Tibial nerve (tissue), 4 donors: ENCODE measurements around the gene CD63. TPM values are rescaled to one million over a fixed set of nuclear protein-coding genes. Genes with fewer than 3 reads are reported as not detected.
A peak's percentile ranks its signal among the peaks of the same experiment; 100 is the strongest.

Experiments
- DNase-seq, 2 donors: peaks; one replicate each; pipeline ENCODE4 v3.0.0-alpha.2; 2019; ENCODE audit warnings: low spot score in 2 of 2
- H3K27ac ChIP-seq, 4 donors: fragments of 200-600 bp; sonication (generic) in 3 of 4; one replicate each; pipeline ENCODE4 v1.5.1; 2017 to 2019; ENCODE audit warnings: mild to moderate bottlenecking in 1 of 4
- H3K27me3 ChIP-seq, 2 donors: fragments of 200-600 bp; sonication (generic) in 1 of 2; one replicate each; pipeline versions ENCODE4 v1.5.1 to v1.6.0; 2017 to 2019
- H3K36me3 ChIP-seq, 3 donors: fragments of 200-600 bp; sonication (generic); one replicate each; pipeline ENCODE4 v1.5.1; 2018 to 2019
- H3K4me1 ChIP-seq, 4 donors: fragments of 200-600 bp; sonication (generic) in 3 of 4; one replicate each; pipeline ENCODE4 v1.5.1; 2017 to 2019
- H3K4me3 ChIP-seq, 4 donors: fragments of 200-600 bp; sonication (generic) in 3 of 4; one replicate each; pipeline ENCODE4 v1.5.1; 2017 to 2019; ENCODE audit warnings: mild to moderate bottlenecking in 1 of 4, moderate library complexity in 1 of 4
- H3K9me3 ChIP-seq, 4 donors: fragments of 200-600 bp; sonication (generic) in 3 of 4; one replicate each; pipeline ENCODE4 v1.5.1; 2017 to 2019
- CTCF ChIP-seq, 5 experiments: fragments of 200-600 bp in 3 of 5; fragments of 450-650 bp in 2 of 5; sonication (generic) in 3 of 5; IDR thresholded peaks; one replicate each; pipeline ENCODE4 v1.5.1; 2016 to 2019; ENCODE audit warnings: antibody characterized with exemption in 5 of 5, mild to moderate bottlenecking in 3 of 5, moderate library complexity in 2 of 5
- EP300 ChIP-seq, 2 donors: sonication (generic); formaldehyde crosslinking; IDR thresholded peaks; one replicate each; pipeline ENCODE4 v1.6.1; 2017; ENCODE audit warnings: antibody characterized with exemption in 2 of 2, mild to moderate bottlenecking in 1 of 2
- POLR2A ChIP-seq, 2 donors: fragments of 450-650 bp; IDR thresholded peaks; one replicate each; pipeline ENCODE4 v1.6.1; 2017; ENCODE audit warnings: antibody characterized with exemption in 2 of 2, mild to moderate bottlenecking in 2 of 2, moderate library complexity in 2 of 2
- WGBS, 2 donors: methylation state at CpG; one replicate each; pipeline ENCODE4 v1.1.5; 2018; 5-methylcytosine and 5-hydroxymethylcytosine counted together
- total RNA-seq, 4 donors: library from RNA; depleted of rRNA; stranded (reverse); fragments of >200 nt; gene quantifications; one replicate each; pipeline ENCODE4 v1.1.0, GENCODE V29; 2016

CD63 gene
- total RNA-seq, 4 donors from 2014 or later: 478 to 624 (median 544) TPM

- peak overlapping the region; percentile 68 to 87 (median 71) for H3K4me3 ChIP-seq
- peak in 1 of 2 donors; percentile 59 for DNase-seq
- TF ChIP-seq CTCF (IDR thresholded peaks at IDR 0.05): peak in 1 of 5 experiments; percentile 14
- TF ChIP-seq EP300 (IDR thresholded peaks at IDR 0.05): peak in 1 of 2 donors; percentile 27
- no peak for TF ChIP-seq POLR2A (IDR thresholded peaks at IDR 0.05)
- H3K27ac ChIP-seq: peak overlapping the region; percentile 94 to 100 (median 98)
- 3 to 4% methylated on average over 18 to 19 of the region's 19 CpGs for WGBS, 2 donors
- no peaks in the 10 kb centered on the region for H3K9me3 ChIP-seq
- no peaks in the 10 kb centered on the region for H3K27me3 ChIP-seq
- peaks cover 0 to 21% (median 5%) of the 10 kb centered on the region in 3 donors for H3K36me3 ChIP-seq
- peaks cover 0 to 48% (median 34%) of the 10 kb centered on the region in 4 donors for H3K4me1 ChIP-seq
Measured at GRCh38 chr12:55729819-55730818, 1.3 kb upstream of the CD63 start.

GRCh38 chr12:55728186-55728938 lies 447 bp downstream of the CD63 start:
- H3K4me1 ChIP-seq: peaks cover 0 to 66% (median 45%) of the 10 kb centered on the region in 4 donors
- H3K9me3 ChIP-seq: no peaks in the 10 kb centered on the region
- H3K27ac ChIP-seq: peak overlapping the region; percentile 94 to 100 (median 98)
- peak in 1 of 5 experiments; percentile 28 for TF ChIP-seq CTCF (IDR thresholded peaks at IDR 0.05)
- TF ChIP-seq POLR2A (IDR thresholded peaks at IDR 0.05): no peak
- TF ChIP-seq EP300 (IDR thresholded peaks at IDR 0.05): peak; percentile 16 to 48
- peaks cover 0 to 39% (median 6%) of the 10 kb centered on the region in 3 donors for H3K36me3 ChIP-seq
- no peaks in the 10 kb centered on the region for H3K27me3 ChIP-seq
- 1% methylated on average over 15 to 60 of the region's 61 CpGs for WGBS, 2 donors
- peak overlapping the region; percentile 68 to 90 (median 78) for H3K4me3 ChIP-seq
- peak; percentile 67 to 76 for DNase-seq

DNA sequence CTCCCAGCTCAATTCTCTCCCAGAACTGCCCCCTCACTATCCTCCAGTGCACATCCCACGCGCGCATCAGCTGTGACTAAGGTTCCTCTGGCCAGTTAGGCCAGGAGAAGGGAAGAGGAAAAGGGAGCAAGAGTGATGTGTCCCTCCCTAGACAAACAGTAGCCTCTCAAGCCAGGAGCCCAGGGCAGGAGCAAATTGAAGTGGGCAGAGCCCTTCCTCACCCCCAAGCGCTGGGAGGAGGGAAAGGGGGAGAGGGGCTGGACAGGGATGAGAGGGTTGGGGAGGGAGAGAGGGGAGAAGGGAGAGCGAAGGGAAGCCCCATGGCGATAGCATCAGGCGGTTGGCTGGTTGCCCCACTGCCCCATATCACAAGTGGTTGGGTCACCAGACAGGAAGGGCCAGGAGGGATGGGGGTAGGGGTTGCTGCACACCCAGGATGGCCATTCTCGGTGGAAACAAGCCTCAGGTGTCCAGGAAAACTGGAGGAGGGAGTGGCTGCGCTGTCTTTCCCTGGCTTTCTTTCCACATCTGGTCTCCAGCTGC lies 1.1 kb downstream of the CD63 start:
- peak in 1 of 2 donors; percentile 75 for DNase-seq
- H3K27me3 ChIP-seq: no peaks in the 10 kb centered on the region
- peaks cover 0 to 72% (median 45%) of the 10 kb centered on the region in 4 donors for H3K4me1 ChIP-seq
- TF ChIP-seq EP300 (IDR thresholded peaks at IDR 0.05) (no peak), CTCF (IDR thresholded peaks at IDR 0.05) (no peak), POLR2A (IDR thresholded peaks at IDR 0.05) (no peak)
- H3K9me3 ChIP-seq: no peaks in the 10 kb centered on the region
- H3K4me3 ChIP-seq: peak overlapping the region; percentile 68 to 90 (median 78)
- H3K27ac ChIP-seq: peak overlapping the region; percentile 94 to 100 (median 98)
- WGBS, 2 donors: 1 to 4% methylated on average over 9 of the region's 9 CpGs
- H3K36me3 ChIP-seq: peaks cover 0 to 45% (median 6%) of the 10 kb centered on the region in 3 donors

DNA sequence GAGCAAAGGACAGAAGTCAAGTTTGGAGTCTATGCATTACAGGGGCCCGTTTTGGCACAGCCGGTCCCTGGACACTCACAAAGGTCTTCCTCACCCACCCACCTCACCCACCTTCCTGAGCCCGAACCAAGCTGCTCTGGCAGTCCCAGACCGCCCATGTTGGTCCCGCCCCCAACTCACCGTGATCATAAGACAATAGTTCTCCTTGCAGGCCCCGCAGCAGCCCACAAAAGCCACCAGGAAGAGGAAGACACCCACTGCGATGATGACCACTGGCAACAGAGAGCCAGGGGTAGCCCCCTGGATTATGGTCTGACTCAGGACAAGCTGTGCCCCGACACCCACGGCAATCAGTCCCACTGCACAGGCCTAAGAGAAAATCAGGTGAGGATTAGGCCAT lies 1.8 kb downstream of the CD63 start:
- no peaks in the 10 kb centered on the region for H3K27me3 ChIP-seq
- TF ChIP-seq CTCF (IDR thresholded peaks at IDR 0.05) (no peak), POLR2A (IDR thresholded peaks at IDR 0.05) (no peak), EP300 (IDR thresholded peaks at IDR 0.05) (no peak)
- H3K36me3 ChIP-seq: peaks cover 0 to 49% (median 6%) of the 10 kb centered on the region in 3 donors
- no peak for DNase-seq
- peak overlapping the region; percentile 94 to 100 (median 98) for H3K27ac ChIP-seq
- H3K4me3 ChIP-seq: peak overlapping the region in 3 of 4 donors; percentile 68 to 90 (median 68)
- 11 to 18% methylated on average over 8 to 10 of the region's 10 CpGs for WGBS, 2 donors
- peaks cover 0 to 74% (median 45%) of the 10 kb centered on the region in 4 donors for H3K4me1 ChIP-seq
- H3K9me3 ChIP-seq: no peaks in the 10 kb centered on the region
